IMR-90 (cell line): ENCODE data around the gene OR4K1. TPM values are rescaled to one million over a fixed set of nuclear protein-coding genes. Genes with fewer than 3 reads are reported as not detected.

Experiments used
- ATAC-seq: fragments of 200-7000 bp; cut with Tn5 transposase; 2 replicates; pipeline ENCODE4 v1.9.1; 2020; ENCODE audit warnings: low read depth, mild to moderate bottlenecking, moderate library complexity
- BruUV-seq: library from RNA; stranded (reverse); fragments of 400-500 nt; replicated peaks from 2 replicates; lab custom pipeline; 2021; lab: Mats Ljungman, UMichigan
- CTCF ChIA-PET: fragments of 300-600 bp; formaldehyde crosslinking; extraction: SDS; loops from one replicate; lab custom pipeline; 2021; ENCODE audit warnings: antibody characterized with exemption; lab: Yijun Ruan, JAX
- POLR2A ChIA-PET: fragments of 300-600 bp; sonication (Branson Sonifier 250); formaldehyde crosslinking; loops from one replicate; lab custom pipeline; 2022; ENCODE audit warnings: antibody characterized with exemption; ENCODE audit not compliant: unreplicated experiment; lab: Charles Lee
- DNase-seq: peaks from one replicate; pipeline ENCODE4 v3.0.0; 2013
- H2AFZ ChIP-seq: replicated peaks from 2 replicates; pipeline ENCODE3; 2013; ENCODE audit warnings: low read length, mild to moderate bottlenecking; ENCODE audit not compliant: poor library complexity
- H2AK5ac ChIP-seq: 2 replicates; pipeline ENCODE4 v1.6.1; 2013; ENCODE audit warnings: low read depth, low read length, inconsistent platforms
- H2AK9ac ChIP-seq: replicated peaks from 2 replicates; pipeline ENCODE3; 2013; ENCODE audit warnings: mild to moderate bottlenecking, low read depth, low read length, moderate library complexity; ENCODE audit not compliant: poor library complexity
- H2BK120ac ChIP-seq: 2 replicates; pipeline ENCODE4 v1.6.1; 2013; ENCODE audit warnings: low read depth, low read length, inconsistent platforms
- H2BK15ac ChIP-seq: 3 replicates; pipeline ENCODE4 v1.6.1; 2013; ENCODE audit warnings: low read depth, low read length, inconsistent platforms
- H2BK20ac ChIP-seq: 2 replicates; pipeline ENCODE4 v1.6.1; 2013; ENCODE audit warnings: low read depth, mild to moderate bottlenecking, inconsistent platforms, low read length, moderate library complexity
- H2BK5ac ChIP-seq: 2 replicates; pipeline ENCODE4 v1.6.1; 2013; ENCODE audit warnings: mild to moderate bottlenecking, low read depth, low read length, inconsistent platforms; ENCODE audit not compliant: poor library complexity, severe bottlenecking
- H3K14ac ChIP-seq: replicated peaks from 2 replicates; pipeline ENCODE4 v1.6.1; 2013; ENCODE audit warnings: low read depth, low read length, inconsistent platforms
- H3K18ac ChIP-seq: 2 replicates; pipeline ENCODE4 v1.6.1; 2013; ENCODE audit warnings: low read depth, low read length, control low read depth
- H3K23ac ChIP-seq: 2 replicates; pipeline ENCODE4 v1.6.1; 2013; ENCODE audit warnings: low read depth, low read length, inconsistent platforms
- H3K27ac ChIP-seq: 2 replicates; pipeline ENCODE4 v1.5.1; 2013; ENCODE audit warnings: mild to moderate bottlenecking, control low read depth, low read length; ENCODE audit not compliant: insufficient read depth
- H3K27me3 ChIP-seq: 2 replicates; pipeline ENCODE4 v1.6.1; 2013; ENCODE audit warnings: low read length; ENCODE audit not compliant: control insufficient read depth, insufficient read depth
- H3K36me3 ChIP-seq: 2 replicates; pipeline ENCODE4 v1.6.1; 2013; ENCODE audit warnings: low read length, mixed read lengths; ENCODE audit not compliant: control insufficient read depth, insufficient read depth
- H3K4ac ChIP-seq: 2 replicates; pipeline ENCODE4 v1.6.1; 2013; ENCODE audit warnings: low read depth, low read length, inconsistent platforms
- H3K4me1 ChIP-seq: 2 replicates; pipeline ENCODE4 v1.6.1; 2013; ENCODE audit warnings: low read length, mixed read lengths; ENCODE audit not compliant: control insufficient read depth, insufficient read depth
- H3K4me2 ChIP-seq: 2 replicates; pipeline ENCODE4 v1.6.1; 2013; ENCODE audit warnings: low read depth, mild to moderate bottlenecking, control low read depth, low read length, moderate library complexity
- H3K4me3 ChIP-seq: 2 replicates; pipeline ENCODE4 v1.5.1; 2013; ENCODE audit warnings: low read depth, mild to moderate bottlenecking, control low read depth, low read length, moderate library complexity; ENCODE audit not compliant: insufficient read depth
- H3K56ac ChIP-seq: 2 replicates; pipeline ENCODE4 v1.6.1; 2013; ENCODE audit warnings: low read length, inconsistent platforms; ENCODE audit not compliant: insufficient read depth; ENCODE audit errors: extremely low read depth
- H3K79me1 ChIP-seq, 2 experiments: 2 replicates each; pipeline ENCODE4 v1.6.1; 2013; ENCODE audit warnings: low read length in 2 of 2, inconsistent platforms in 1 of 2, low read depth in 1 of 2
- H3K9ac ChIP-seq: 2 replicates; pipeline ENCODE4 v1.6.1; 2013; ENCODE audit warnings: low read depth, low read length, control low read depth
- H3K9me1 ChIP-seq: 2 replicates; pipeline ENCODE4 v1.6.1; 2013; ENCODE audit warnings: low read length, inconsistent platforms; ENCODE audit not compliant: insufficient read depth
- H3K9me3 ChIP-seq: 2 replicates; pipeline ENCODE4 v1.6.1; 2013; ENCODE audit warnings: low read length; ENCODE audit not compliant: control insufficient read depth, insufficient read depth
- H4K20me1 ChIP-seq: 2 replicates; pipeline ENCODE4 v1.6.1; 2013; ENCODE audit warnings: low read length, inconsistent platforms; ENCODE audit not compliant: insufficient read depth
- H4K5ac ChIP-seq: 2 replicates; pipeline ENCODE4 v1.6.1; 2013; ENCODE audit warnings: mild to moderate bottlenecking, low read depth, low read length, control low read depth
- H4K8ac ChIP-seq, 2 experiments: 2 replicates each; pipeline ENCODE4 v1.6.1; 2013; ENCODE audit warnings: low read depth in 2 of 2, low read length in 2 of 2, control low read depth in 1 of 2, inconsistent platforms in 1 of 2
- H4K91ac ChIP-seq: 2 replicates; pipeline ENCODE4 v1.6.1; 2013; ENCODE audit warnings: low read depth, low read length, inconsistent platforms; ENCODE audit not compliant: insufficient read depth
- BHLHE40 ChIP-seq: fragments of 150-350 bp; IDR thresholded peaks from 2 replicates; pipeline ENCODE4 v1.6.1; 2016; ENCODE audit warnings: mild to moderate bottlenecking, low read depth, low read length
- CEBPB ChIP-seq: IDR thresholded peaks from 2 replicates; pipeline ENCODE4 v1.6.1; 2012; ENCODE audit warnings: low read depth, low read length, improper control_type of control experiment
- CHD1 ChIP-seq: IDR thresholded peaks from 2 replicates; pipeline ENCODE4 v1.6.1; 2012; ENCODE audit warnings: low read depth, low read length, improper control_type of control experiment
- FOS ChIP-seq: fragments of 150-350 bp; IDR thresholded peaks from 2 replicates; pipeline ENCODE4 v1.6.1; 2016; ENCODE audit warnings: low read depth, low read length
- MAFK ChIP-seq: IDR thresholded peaks from 2 replicates; pipeline ENCODE4 v1.6.1; 2012; ENCODE audit warnings: low read depth, low read length, improper control_type of control experiment
- MAZ ChIP-seq: IDR thresholded peaks from 2 replicates; pipeline ENCODE4 v1.6.1; 2012; ENCODE audit warnings: low read depth, mild to moderate bottlenecking, low read length, improper control_type of control experiment, moderate library complexity, borderline replicate concordance
- MXI1 ChIP-seq: IDR thresholded peaks from 2 replicates; pipeline ENCODE4 v1.6.1; 2012; ENCODE audit warnings: low read depth, mild to moderate bottlenecking, low read length, moderate library complexity, borderline replicate concordance
- NFE2L2 ChIP-seq: fragments of 150-350 bp; IDR thresholded peaks from 2 replicates; pipeline ENCODE4 v1.6.1; 2016; ENCODE audit warnings: low read depth, mild to moderate bottlenecking, low read length
- RAD21 ChIP-seq: IDR thresholded peaks from 2 replicates; pipeline ENCODE4 v1.6.1; 2012; ENCODE audit warnings: low read length, improper control_type of control experiment
- RCOR1 ChIP-seq: IDR thresholded peaks from 2 replicates; pipeline ENCODE4 v1.6.1; 2012; ENCODE audit warnings: mild to moderate bottlenecking, low read length, improper control_type of control experiment; ENCODE audit not compliant: insufficient replicate concordance
- RFX5 ChIP-seq: IDR thresholded peaks from 2 replicates; pipeline ENCODE4 v1.8.0; 2012; ENCODE audit warnings: low read depth, mild to moderate bottlenecking, low read length, moderate library complexity
- SMC3 ChIP-seq: fragments of 150-350 bp; IDR thresholded peaks from 2 replicates; pipeline ENCODE4 v1.6.1; 2016; ENCODE audit warnings: low read depth, mild to moderate bottlenecking, antibody characterized with exemption, low read length, moderate library complexity
- WGBS, 2 experiments: methylation state at CpG; one replicate each; pipeline versions ENCODE4 v1.1.5 to v1.1.7; 2013; ENCODE audit warnings: missing lambda C conversion rate in 2 of 2; ENCODE audit not compliant: insufficient read length in 1 of 2; ENCODE audit errors: extremely low coverage in 2 of 2; 5-methylcytosine and 5-hydroxymethylcytosine counted together
- dilution Hi-C: fragments of 300-500 bp; cut with HindIII; formaldehyde crosslinking; loops from one replicate; pipeline ENCODE4 v1.14.3; 2018; ENCODE audit warnings: low sequenced_read_pairs; ENCODE audit not compliant: unreplicated experiment
- in situ Hi-C: fragments of 300-500 bp; cut with MboI; formaldehyde crosslinking; loops from 3 replicates; pipeline ENCODE4 v1.14.3; 2019; ENCODE audit warnings: low sequenced_read_pairs, inconsistent platforms, mixed read lengths
- intact Hi-C: fragments of 100-400 bp; cut with micrococcal nuclease; formaldehyde crosslinking; loops from 2 replicates; pipeline ENCODE4 v1.10.0; 2022
- polyA plus RNA-seq, 3 experiments: library from polyadenylated mRNA; depleted of rRNA; stranded (reverse); fragments of >200 nt; gene quantifications; 2 replicates each; pipeline ENCODE4 v1.2.3, GENCODE V29; 2012; ENCODE audit warnings: low replicate concordance in 1 of 3
- total RNA-seq: library from RNA; depleted of rRNA; stranded (reverse); fragments of >200 nt; gene quantifications from 2 replicates; pipeline ENCODE4 v1.2.3, GENCODE V29; 2012
- TF ChIP-seq, protein P1 (sequence below): fragments of 150-350 bp; IDR thresholded peaks from 2 replicates; pipeline ENCODE4 v1.6.1; 2016; ENCODE audit warnings: low read depth, mild to moderate bottlenecking, low read length, moderate library complexity, borderline replicate concordance
- TF ChIP-seq, protein P2 (sequence below): fragments of 150-350 bp; IDR thresholded peaks from 2 replicates; pipeline ENCODE4 v1.6.1; 2017; ENCODE audit warnings: mild to moderate bottlenecking, antibody characterized with exemption, low read length, low read depth

The OR4K1 gene
- total and polyA plus RNA-seq, 2 of the 4 experiments (the other 2 are of a cell fraction), result not detected

DNA sequence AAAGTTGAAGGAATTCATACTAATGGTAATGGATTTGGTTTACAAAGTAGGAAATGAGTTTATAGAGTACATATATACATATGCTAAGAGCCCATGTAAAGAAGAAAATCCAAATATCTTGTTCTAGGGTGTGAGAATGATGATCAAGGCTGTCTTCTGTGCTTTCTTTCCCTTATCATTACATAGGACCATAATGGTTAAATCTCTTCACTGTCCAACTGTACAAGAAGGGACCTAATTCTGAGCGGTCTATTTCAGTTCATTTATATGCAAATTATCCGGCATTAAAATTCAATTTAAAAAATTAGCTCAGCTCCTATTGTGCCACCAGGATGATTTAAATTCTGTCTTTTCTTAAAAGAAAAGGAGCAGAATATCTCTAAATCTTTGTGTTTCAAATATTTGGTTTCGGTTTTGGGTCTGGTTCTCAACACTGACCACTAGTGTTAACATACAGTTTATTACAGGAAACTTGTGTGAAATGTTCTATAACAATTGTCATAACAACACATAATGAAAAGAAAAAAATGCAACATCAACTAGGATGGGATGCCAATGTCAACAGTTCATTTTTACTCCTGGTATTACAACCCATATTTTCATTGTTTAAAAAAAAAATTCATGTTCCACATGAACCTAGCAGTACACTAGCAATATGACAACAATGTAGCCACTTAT is 16.8 kb downstream of the OR4K1 start:
- Histone ChIP-seq H3K56ac (no peak overlapping the region), H4K20me1 (no peaks in the 10 kb centered on the region), H2AFZ (no peak overlapping the region), H4K91ac (no peak overlapping the region), H3K14ac (no peak overlapping the region), H3K4me1 (no peaks in the 10 kb centered on the region), H2BK120ac (no peak overlapping the region), H4K5ac (no peak overlapping the region), H2AK5ac (no peak overlapping the region), H3K23ac (no peak overlapping the region), H3K79me1 (no peaks in the 10 kb centered on the region), H2BK15ac (no peak overlapping the region), H3K4me2 (no peak overlapping the region), H3K9me1 (no peaks in the 10 kb centered on the region), H3K27me3 (no peaks in the 10 kb centered on the region), H2BK20ac (no peak overlapping the region), H3K9me3 (peaks cover 6% of the 10 kb centered on the region), H3K9ac (no peak overlapping the region), H2BK5ac (no peak overlapping the region), H3K4me3 (no peak overlapping the region), H3K4ac (no peak overlapping the region), H3K36me3 (no peaks in the 10 kb centered on the region), H2AK9ac (no peak overlapping the region), H3K18ac (no peak overlapping the region), H4K8ac (no peak overlapping the region), H3K27ac (no peak overlapping the region)
- no peak for DNase-seq
- ATAC-seq, result no peak
- POLR2A ChIA-PET, result no interaction called here
- BruUV-seq, result no TSS peak
- intact Hi-C loops, result no loop called here
- in situ Hi-C loops, result no loop called here
- dilution Hi-C loops, result no loop called here
- WGBS, 2 experiments, result 100% methylated on average over 1 of the region's 3 CpGs; no CpG with 5 or more reads in 1 of the 2 experiments
- TF ChIP-seq MAZ, result no peak
- TF ChIP-seq NFE2L2, result no peak
- TF ChIP-seq, protein P1, sequence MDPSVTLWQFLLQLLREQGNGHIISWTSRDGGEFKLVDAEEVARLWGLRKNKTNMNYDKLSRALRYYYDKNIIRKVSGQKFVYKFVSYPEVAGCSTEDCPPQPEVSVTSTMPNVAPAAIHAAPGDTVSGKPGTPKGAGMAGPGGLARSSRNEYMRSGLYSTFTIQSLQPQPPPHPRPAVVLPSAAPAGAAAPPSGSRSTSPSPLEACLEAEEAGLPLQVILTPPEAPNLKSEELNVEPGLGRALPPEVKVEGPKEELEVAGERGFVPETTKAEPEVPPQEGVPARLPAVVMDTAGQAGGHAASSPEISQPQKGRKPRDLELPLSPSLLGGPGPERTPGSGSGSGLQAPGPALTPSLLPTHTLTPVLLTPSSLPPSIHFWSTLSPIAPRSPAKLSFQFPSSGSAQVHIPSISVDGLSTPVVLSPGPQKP, result no peak
- no peak for TF ChIP-seq MXI1
- TF ChIP-seq CHD1, result no peak
- no peak for TF ChIP-seq MAFK
- no peak for TF ChIP-seq SMC3
- TF ChIP-seq RCOR1, result no peak
- no peak for TF ChIP-seq RAD21
- TF ChIP-seq, protein P2, sequence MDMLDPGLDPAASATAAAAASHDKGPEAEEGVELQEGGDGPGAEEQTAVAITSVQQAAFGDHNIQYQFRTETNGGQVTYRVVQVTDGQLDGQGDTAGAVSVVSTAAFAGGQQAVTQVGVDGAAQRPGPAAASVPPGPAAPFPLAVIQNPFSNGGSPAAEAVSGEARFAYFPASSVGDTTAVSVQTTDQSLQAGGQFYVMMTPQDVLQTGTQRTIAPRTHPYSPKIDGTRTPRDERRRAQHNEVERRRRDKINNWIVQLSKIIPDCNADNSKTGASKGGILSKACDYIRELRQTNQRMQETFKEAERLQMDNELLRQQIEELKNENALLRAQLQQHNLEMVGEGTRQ, result no peak
- no peak for TF ChIP-seq FOS
- TF ChIP-seq CEBPB, result no peak
- TF ChIP-seq BHLHE40, result no peak
- TF ChIP-seq RFX5, result no peak
- CTCF ChIA-PET, result no interaction called here
